Stimulated activated CD8-positive, alpha-beta memory T cell treated with anti-CD3 and anti-CD28 coated beads, Interleukin-12 subunit alpha, Interleukin-12 subunit beta, amount 100 ng/mL, for 24 hours (primary cell): ENCODE measurements around the gene LYPLA2.

ENCODE experiments used
- DNase-seq: peaks from one replicate; pipeline ENCODE4 v3.0.0-alpha.2; 2020; ENCODE audit errors: extremely low read depth

Gene LYPLA2

GRCh38 chr1:23790696-23791515 is at the start of gene LYPLA2:
Gene LYPLA2 (plus strand): TSS chr1:23791145. CDS start chr1:23792683, 1,538 bp downstream.
- peak; percentile 77 for DNase-seq

GRCh38 chr1:23741609-23742008 is 49.3 kb upstream of the LYPLA2 start:
- DNase-seq, result no peak

- no peak for DNase-seq
Observed at GRCh38 chr1:23742670-23743286, 48.2 kb upstream of the LYPLA2 start.

- peak; percentile 57 for DNase-seq
Observed at GRCh38 chr1:23743287-23744152, 47.4 kb upstream of the LYPLA2 start, which contains the start of gene ELOA. Gene ELOA (plus strand): TSS chr1:23743471. CDS start chr1:23743504, 33 bp downstream.

GRCh38 chr1:23745515-23745914 is 45.4 kb upstream of the LYPLA2 start:
- no peak for DNase-seq

DNA sequence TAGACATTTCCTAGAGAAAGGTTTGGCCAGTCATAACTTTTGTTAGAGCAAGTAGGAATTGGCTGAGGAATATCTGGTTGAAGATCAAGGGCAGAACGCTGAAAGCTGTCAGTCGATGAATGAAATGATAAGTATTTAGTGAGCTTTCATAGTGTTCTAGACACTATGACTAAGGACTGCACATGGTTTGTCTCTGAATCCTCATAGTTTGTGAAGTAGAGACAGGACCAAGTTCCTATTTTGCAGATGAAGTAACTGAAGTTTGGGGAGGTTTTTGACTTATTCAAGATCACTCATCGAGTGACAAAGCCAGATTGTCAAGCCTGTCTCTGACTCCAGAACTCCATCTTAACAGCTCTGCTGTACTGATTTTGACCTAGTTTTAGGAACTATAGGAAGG is 42.9 kb upstream of the LYPLA2 start:
- DNase-seq, result no peak

GRCh38 chr1:23751050-23751814 is 39.7 kb upstream of the LYPLA2 start:
- no peak for DNase-seq

- DNase-seq, result no peak
Observed at GRCh38 chr1:23751815-23752200, 39.1 kb upstream of the LYPLA2 start.

GRCh38 chr1:23752909-23753308 is 38.0 kb upstream of the LYPLA2 start:
- DNase-seq, result no peak

- DNase-seq, result no peak
Observed at GRCh38 chr1:23756676-23757075, 34.3 kb upstream of the LYPLA2 start.

- DNase-seq, result no peak
Observed at GRCh38 chr1:23757812-23758211, 33.1 kb upstream of the LYPLA2 start.

GRCh38 chr1:23759277-23759676 is 31.7 kb upstream of the LYPLA2 start:
- no peak for DNase-seq

GRCh38 chr1:23763041-23763577 is 27.8 kb upstream of the LYPLA2 start:
- no peak for DNase-seq

- DNase-seq, result no peak
Observed at GRCh38 chr1:23768733-23769132, 22.2 kb upstream of the LYPLA2 start.

GRCh38 chr1:23772049-23772853 is 18.7 kb upstream of the LYPLA2 start:
- DNase-seq, result peak; percentile 70

GRCh38 chr1:23772854-23773242 is 18.1 kb upstream of the LYPLA2 start:
- no peak for DNase-seq

- DNase-seq, result no peak
Observed at GRCh38 chr1:23774174-23774880, 16.6 kb upstream of the LYPLA2 start.

GRCh38 chr1:23776217-23776616 is 14.7 kb upstream of the LYPLA2 start:
- DNase-seq, result no peak

DNA sequence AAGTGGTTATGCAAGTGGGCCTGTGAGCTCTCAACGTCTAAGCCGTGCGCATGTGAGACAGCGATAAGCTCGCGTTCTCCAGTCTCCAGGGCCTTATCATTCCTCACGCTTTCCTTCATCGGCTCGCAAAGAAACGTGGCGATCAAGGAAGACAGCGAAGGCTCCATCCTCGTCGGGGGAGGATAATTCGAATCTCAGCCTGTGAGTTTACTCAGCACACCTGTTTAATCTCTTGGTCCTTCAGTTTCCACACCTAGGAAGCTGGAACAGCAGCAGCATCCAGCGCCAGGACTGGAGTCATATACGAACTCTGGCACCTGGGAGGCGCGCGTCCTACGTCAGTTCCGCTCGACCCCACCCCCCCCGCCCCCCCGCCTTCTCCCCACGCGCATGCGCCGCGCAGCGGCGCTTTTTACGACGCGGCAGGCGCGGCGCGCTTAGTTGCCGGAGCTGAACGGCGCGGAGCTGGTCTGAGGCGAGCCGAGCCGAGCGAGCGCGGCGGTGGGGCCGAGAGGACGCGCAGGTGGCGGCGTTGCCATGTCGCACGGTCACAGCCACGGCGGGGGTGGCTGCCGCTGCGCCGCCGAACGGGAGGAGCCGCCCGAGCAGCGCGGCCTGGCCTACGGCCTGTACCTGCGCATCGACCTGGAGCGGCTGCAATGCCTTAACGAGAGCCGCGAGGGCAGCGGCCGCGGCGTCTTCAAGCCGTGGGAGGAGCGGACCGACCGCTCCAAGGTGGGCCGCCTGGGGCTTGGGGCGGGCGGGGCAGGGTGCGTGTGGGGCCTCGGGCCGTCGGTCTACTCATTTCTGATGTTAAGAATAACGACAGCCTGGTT is 12.7 kb upstream of the LYPLA2 start, which contains the start of gene PITHD1:
PITHD1 (plus strand) TSS at position 440 of the 836 bp plus-strand sequence; CDS start at position 538, 98 bp downstream.
- peak; percentile 52 for DNase-seq
